ENCODE measurements around the gene TESK1.
A peak's percentile ranks its signal among the peaks of the same experiment; 100 is the strongest.
"Not testable (repeated sequence)": the region's sequence is repeated elsewhere in the genome, so short reads cannot be mapped to it uniquely, and the experiment has no call there.

The TESK1 gene

DNA sequence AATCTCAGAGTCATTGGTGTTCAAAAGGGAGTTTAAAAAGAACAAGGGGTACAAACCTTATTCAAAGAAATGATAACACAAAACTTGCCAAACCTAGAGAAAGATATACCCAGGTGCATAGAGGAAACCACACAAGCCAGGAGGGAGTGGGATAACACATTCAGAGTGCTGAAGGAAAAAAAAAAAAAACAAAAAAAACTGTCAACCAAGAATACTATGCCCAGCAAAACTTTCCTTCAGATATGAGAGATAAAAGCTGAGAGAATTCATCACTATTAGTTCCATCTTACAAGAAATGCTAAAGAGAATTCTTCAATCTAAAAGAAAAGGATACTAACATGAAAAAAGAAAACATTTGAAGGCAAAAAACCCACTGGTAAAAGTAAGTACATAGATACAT is 11.5 kb upstream of the TESK1 start:
- intact Hi-C loops (cut with DNase I; ENCODE audit: low total_unique reads), result no loop called here
- Histone ChIP-seq H3K9me3 (peaks cover 0 to 14% (median 12%) of the 10 kb centered on the region in 3 donors), H3K4me3 (no peak overlapping the region), H3K36me3 (no peaks in the 10 kb centered on the region), H3K4me1 (no peaks in the 10 kb centered on the region), H3K27me3 (no peaks in the 10 kb centered on the region), H3K27ac (no peak overlapping the region)
- DNase-seq, result no peak
- TF ChIP-seq, protein P1, sequence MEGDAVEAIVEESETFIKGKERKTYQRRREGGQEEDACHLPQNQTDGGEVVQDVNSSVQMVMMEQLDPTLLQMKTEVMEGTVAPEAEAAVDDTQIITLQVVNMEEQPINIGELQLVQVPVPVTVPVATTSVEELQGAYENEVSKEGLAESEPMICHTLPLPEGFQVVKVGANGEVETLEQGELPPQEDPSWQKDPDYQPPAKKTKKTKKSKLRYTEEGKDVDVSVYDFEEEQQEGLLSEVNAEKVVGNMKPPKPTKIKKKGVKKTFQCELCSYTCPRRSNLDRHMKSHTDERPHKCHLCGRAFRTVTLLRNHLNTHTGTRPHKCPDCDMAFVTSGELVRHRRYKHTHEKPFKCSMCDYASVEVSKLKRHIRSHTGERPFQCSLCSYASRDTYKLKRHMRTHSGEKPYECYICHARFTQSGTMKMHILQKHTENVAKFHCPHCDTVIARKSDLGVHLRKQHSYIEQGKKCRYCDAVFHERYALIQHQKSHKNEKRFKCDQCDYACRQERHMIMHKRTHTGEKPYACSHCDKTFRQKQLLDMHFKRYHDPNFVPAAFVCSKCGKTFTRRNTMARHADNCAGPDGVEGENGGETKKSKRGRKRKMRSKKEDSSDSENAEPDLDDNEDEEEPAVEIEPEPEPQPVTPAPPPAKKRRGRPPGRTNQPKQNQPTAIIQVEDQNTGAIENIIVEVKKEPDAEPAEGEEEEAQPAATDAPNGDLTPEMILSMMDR (IDR thresholded peaks at IDR 0.05), result no peak

DNA sequence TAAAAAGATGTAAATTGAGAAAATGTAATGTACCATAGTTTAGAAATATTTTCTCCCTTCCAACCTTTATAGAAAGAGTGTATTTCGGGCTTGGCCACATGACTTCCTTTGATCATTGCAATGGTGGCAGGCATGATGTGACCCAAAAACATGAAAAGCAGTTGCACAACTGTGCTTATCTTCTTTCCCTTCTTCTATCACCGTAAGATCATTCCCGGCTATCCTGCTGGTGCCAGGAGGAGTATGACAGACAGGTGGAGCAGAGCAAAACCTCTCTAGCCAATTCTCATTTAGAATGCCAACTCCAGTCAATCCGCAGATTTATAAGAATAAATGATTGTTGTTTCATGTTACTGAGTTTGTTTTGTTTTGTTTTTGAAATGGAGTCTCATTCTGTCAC is 10.6 kb upstream of the TESK1 start:
- intact Hi-C loops (cut with DNase I; ENCODE audit: low total_unique reads), result no loop called here
- Histone ChIP-seq H3K36me3 (no peaks in the 10 kb centered on the region), H3K4me3 (no peak overlapping the region), H3K27ac (no peak overlapping the region), H3K4me1 (no peaks in the 10 kb centered on the region), H3K27me3 (no peaks in the 10 kb centered on the region), H3K9me3 (peaks cover 0 to 14% (median 12%) of the 10 kb centered on the region in 3 donors)
- no peak for DNase-seq
- TF ChIP-seq, protein P1 (IDR thresholded peaks at IDR 0.05), result no peak

DNA sequence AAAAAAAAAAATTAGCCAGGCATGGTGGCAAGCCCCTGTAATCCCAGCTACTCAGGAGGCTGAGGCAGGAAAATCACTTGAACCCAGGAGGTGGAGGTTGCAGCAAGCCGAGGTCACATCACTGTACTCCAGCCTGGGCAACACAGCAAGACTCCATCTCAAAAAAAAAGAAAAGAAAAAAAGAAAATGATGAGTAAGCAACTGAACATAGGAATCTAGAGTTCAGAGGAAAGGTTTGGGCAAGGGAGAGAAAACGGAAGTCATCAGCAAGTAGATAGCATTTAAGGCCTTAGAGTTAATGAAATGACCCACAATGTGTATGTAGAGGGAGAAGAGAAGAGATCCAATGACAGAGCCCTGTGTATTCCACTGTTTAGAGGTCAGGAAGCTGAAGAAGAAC is 8.2 kb upstream of the TESK1 start:
- H3K4me1 ChIP-seq; H3K27me3 ChIP-seq; intact Hi-C loops (cut with DNase I; ENCODE audit: low total_unique reads); H3K36me3 ChIP-seq; H3K4me3 ChIP-seq; H3K27ac ChIP-seq; DNase-seq: not testable (repeated sequence)
- H3K9me3 ChIP-seq, result peaks cover 0 to 14% (median 12%) of the 10 kb centered on the region in 3 donors

DNA sequence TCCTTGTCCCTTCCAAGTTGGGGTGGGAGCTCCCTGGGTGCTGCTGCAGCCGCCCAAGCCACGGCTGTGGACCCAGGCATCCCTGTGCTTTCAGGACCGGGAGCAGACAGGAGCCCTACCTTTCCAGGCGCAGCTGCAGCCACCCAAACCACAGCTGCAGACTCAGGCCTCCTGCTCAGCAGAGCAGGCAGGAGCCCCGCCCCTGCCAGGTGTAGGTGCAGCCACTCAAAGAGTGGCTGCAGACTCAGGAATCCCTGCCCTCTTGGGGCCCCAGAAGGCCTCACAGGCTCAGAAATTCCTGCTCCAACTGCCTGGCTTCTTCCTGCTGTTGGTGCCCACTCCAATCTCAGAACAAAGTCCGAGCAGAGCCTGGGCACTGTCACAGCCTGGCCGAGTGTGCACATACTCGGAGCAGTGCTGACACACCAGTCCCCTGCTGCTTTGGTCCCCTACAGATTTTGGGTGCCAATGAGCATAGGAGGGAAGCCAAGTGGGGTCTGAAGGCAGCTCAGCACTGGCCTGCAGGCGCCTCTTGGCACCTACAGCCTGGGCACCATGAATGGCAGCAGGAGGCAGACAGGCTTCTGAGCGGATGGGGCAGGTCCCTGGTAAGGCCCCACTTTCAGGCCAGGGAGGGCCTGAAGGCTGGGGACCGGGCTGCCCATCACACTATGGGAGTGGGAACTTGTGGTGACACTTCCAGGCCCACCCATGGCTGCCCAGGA is 6.0 kb upstream of the TESK1 start:
- peaks cover 0 to 10% (median 6%) of the 10 kb centered on the region in 4 donors for H3K4me1 ChIP-seq
- H3K4me3 ChIP-seq, result no peak overlapping the region
- no peaks in the 10 kb centered on the region for H3K36me3 ChIP-seq
- peaks cover 0 to 6% (median 2%) of the 10 kb centered on the region in 3 donors for H3K9me3 ChIP-seq
- TF ChIP-seq, protein P1 (IDR thresholded peaks at IDR 0.05), result no peak
- H3K27ac ChIP-seq, result no peak overlapping the region
- intact Hi-C loops (cut with DNase I; ENCODE audit: low total_unique reads), result no loop called here
- no peak for DNase-seq
- H3K27me3 ChIP-seq, result no peaks in the 10 kb centered on the region

DNA sequence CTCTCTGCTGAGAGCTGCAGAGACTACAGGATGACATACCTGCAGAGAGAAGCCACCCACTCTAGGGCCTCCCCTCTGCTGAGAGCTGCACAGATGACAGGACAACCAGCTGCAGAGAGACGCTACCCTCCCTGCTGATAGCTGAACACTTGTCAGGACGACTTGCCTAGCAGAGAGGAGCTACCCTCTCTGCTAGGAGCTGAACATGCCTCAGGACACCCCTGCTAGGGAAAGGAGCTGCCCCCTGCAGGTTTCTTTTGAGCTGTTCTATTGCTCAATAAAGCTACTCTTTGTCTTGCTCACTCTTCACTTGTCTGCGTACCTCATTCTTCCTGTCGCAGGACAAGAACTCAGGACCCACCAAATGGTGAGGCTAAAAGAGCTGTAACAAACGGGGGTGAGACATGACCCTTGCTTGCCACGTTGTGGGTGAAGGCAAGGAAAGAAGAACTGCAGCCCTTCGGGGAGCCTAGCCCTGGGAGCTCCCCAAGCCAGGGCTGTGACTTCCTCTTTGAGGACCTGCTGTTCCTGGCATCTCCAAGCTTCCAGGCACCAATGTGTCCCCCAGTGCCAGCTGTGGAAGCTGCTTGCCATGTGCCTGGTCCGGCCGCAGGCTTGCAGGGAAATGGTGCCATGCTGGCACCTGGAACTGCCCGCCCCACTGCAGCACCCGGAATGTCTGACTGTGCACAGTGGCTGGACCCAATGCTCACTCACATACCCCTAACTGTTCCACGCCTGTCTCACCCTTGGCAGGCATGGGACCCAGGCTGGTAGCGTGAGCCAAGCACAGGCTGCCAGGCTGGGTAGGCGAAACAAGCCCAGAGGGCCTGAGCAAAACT is 5.1 kb upstream of the TESK1 start:
- peaks cover 0 to 10% (median 8%) of the 10 kb centered on the region in 4 donors for H3K4me1 ChIP-seq
- H3K27ac ChIP-seq, result no peak overlapping the region
- no peaks in the 10 kb centered on the region for H3K27me3 ChIP-seq
- intact Hi-C loops (cut with DNase I; ENCODE audit: low total_unique reads), result no loop called here
- no peak for DNase-seq
- TF ChIP-seq, protein P1 (IDR thresholded peaks at IDR 0.05), result no peak
- no peaks in the 10 kb centered on the region for H3K36me3 ChIP-seq
- H3K4me3 ChIP-seq, result no peak overlapping the region
- no peaks in the 10 kb centered on the region for H3K9me3 ChIP-seq

DNA sequence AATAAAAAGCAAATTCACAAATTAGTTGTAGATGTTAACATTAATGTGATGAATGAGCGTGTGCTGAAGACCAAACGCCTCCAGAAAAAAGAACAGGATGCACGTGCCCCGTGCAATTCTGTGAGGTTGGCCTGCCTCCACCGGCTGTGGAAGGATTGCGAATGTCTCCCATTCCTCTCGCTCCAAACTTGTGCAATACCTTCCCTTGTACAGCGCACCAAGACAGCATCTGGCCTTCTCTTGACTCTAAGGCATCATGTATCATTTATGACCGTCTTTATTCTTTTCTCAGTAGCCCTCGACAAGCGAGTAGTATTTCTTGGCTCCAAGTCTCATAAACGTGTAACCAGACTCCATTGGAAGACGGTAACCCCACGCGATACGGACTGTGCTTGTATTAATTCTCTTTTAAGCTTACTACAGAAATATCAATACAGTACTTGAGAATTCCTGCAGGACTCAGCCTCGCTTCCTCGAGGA is 1.5 kb upstream of the TESK1 start:
- Histone ChIP-seq H3K36me3 (peaks cover 5 to 15% (median 6%) of the 10 kb centered on the region in 3 donors), H3K4me3 (peak overlapping the region; percentile 48 to 94), H3K9me3 (no peaks in the 10 kb centered on the region), H3K27me3 (no peaks in the 10 kb centered on the region), H3K27ac (peak overlapping the region; percentile 84 to 94), H3K4me1 (peaks cover 5 to 27% (median 26%) of the 10 kb centered on the region in 4 donors)
- intact Hi-C loops (cut with DNase I; ENCODE audit: low total_unique reads), result no loop called here
- DNase-seq, result peak; percentile 90 to 94
- TF ChIP-seq, protein P1 (IDR thresholded peaks at IDR 0.05), result no peak

Measured in tibial artery (tissue), 4 donors.